Kidney epithelial cell (primary cell): ENCODE measurements around the gene PPP4R2. TPM values are rescaled to one million over a fixed set of nuclear protein-coding genes. Genes with fewer than 3 reads are reported as not detected.

Experiments
- DNase-seq: peaks from one replicate; pipeline ENCODE4 v3.0.0-alpha.2; 2010; ENCODE audit warnings: low read depth
- H3K27me3 ChIP-seq: 2 replicates; pipeline ENCODE4 v1.6.0; 2011; ENCODE audit warnings: low read length; ENCODE audit not compliant: control insufficient read depth, insufficient read depth
- H3K36me3 ChIP-seq: 2 replicates; pipeline ENCODE4 v1.5.1; 2011; ENCODE audit warnings: low read length; ENCODE audit not compliant: control insufficient read depth, insufficient read depth
- H3K4me3 ChIP-seq: 2 replicates; pipeline ENCODE4 v1.5.1; 2011; ENCODE audit warnings: low read depth, mild to moderate bottlenecking, control low read depth, low read length
- CTCF ChIP-seq: IDR thresholded peaks from 2 replicates; pipeline ENCODE4 v1.5.1; 2011; ENCODE audit warnings: mild to moderate bottlenecking, moderate library complexity, low read length, control low read depth, inconsistent platforms; ENCODE audit not compliant: insufficient read depth, poor library complexity, severe bottlenecking
- total RNA-seq: library from RNA; depleted of rRNA; stranded (reverse); fragments of >200 nt; gene quantifications from 2 replicates; pipeline ENCODE4 v1.2.3, GENCODE V29; 2015

The PPP4R2 gene
- total RNA-seq, 1 donor from 2014 or later, result 42.5 TPM

- Histone ChIP-seq H3K36me3 (no peaks in the 10 kb centered on the region), H3K27me3 (no peaks in the 10 kb centered on the region), H3K4me3 (no peak overlapping the region)
- no peak for DNase-seq
- no peak for TF ChIP-seq CTCF
These were observed 113.9 kb downstream of the PPP4R2 start for GRCh38 chr3:73110530-73110929.

- DNase-seq, result no peak
- no peak for TF ChIP-seq CTCF
- H3K36me3 ChIP-seq, result no peaks in the 10 kb centered on the region
- H3K4me3 ChIP-seq, result no peak overlapping the region
- H3K27me3 ChIP-seq, result no peaks in the 10 kb centered on the region
These were observed 118.1 kb downstream of the PPP4R2 start for GRCh38 chr3:73114711-73115110.

- no peak for DNase-seq
- TF ChIP-seq CTCF, result no peak
- no peaks in the 10 kb centered on the region for H3K27me3 ChIP-seq
- H3K36me3 ChIP-seq, result no peaks in the 10 kb centered on the region
- H3K4me3 ChIP-seq, result no peak overlapping the region
These were observed 119.2 kb downstream of the PPP4R2 start for GRCh38 chr3:73115806-73116205.

Other genes starting within 250 kb of the PPP4R2 start
- 17.8 and 18.6 TPM in 2 replicates for gene SHQ1, start 148.4 kb upstream of the PPP4R2 start, total RNA-seq
- 7.4 and 9.3 TPM in 2 replicates for gene GXYLT2, start 108.8 kb upstream of the PPP4R2 start, total RNA-seq
- gene EBLN2, start 64.8 kb downstream of the PPP4R2 start, total RNA-seq, result 1.1 and 3.1 TPM in 2 replicates